ENCODE data around the gene ICA1L.
"Not testable (repeated sequence)": the region's sequence is repeated elsewhere in the genome, so short reads cannot be mapped to it uniquely, and the experiment has no call there.

ICA1L gene

GRCh38 chr2:202847693-202848524 lies 23.7 kb downstream of the ICA1L start:
- DNase-seq: no peak

DNA sequence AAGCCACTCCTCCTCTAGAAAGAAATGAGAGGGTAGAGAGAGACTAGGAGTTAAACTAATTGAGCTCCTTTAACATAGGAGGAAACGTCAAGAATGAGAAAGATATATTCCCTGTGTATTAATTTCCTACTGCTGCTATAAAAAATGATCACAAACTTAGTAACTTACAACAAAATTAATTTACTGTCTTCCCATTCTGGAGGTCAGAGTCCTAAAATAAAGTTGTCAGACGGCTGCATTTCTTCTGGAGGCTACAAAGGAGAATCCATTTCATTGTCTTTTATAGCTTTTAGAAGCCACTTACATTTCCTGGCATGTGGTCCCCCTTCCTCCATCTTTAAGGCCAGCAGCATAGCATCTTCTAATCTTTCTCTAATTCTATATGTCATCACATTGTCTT lies 26.9 kb downstream of the ICA1L start:
- no peak for DNase-seq

- no peak for DNase-seq
Measured at GRCh38 chr2:202842690-202843089, 28.9 kb downstream of the ICA1L start.

DNA sequence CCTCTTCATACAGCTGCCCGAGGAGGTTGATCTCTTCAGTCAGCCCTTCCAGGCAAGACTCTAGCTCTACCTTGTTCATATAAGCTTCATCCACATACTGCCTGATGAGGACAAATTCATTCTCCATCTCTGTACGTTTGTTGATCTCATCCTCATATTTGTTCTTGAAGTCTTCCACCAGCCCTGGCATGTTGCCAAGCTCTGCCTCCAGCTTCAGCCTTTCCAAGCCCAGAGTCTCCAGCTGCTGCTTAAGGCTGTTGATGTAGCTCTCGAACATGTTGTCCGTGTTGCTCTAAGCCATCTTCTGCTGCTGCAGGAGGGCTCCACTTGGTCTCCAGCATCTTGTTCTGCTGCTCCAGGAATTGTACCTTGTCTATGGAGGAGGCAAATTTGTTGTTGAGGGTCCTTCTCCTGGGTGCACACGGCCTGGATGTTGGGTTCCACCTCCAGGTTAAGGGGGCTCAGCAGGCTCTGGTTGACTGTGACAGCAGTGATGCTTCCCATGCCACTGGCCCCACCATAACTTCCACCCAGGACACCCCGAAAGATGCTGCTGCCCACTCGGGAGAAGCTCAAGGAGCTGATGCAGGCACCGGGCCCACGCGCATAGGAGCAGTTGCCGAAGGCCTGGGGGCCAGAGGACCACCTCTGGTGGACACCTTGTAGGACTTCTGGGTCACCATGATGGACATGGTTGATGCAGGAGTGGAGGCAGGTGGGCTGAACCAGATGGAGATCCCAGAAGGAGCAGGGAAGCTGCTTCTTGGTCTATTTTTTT lies 30.3 kb downstream of the ICA1L start:
- DNase-seq: no peak

GRCh38 chr2:202831242-202832220 lies 40.0 kb downstream of the ICA1L start:
- DNase-seq: no peak

DNA sequence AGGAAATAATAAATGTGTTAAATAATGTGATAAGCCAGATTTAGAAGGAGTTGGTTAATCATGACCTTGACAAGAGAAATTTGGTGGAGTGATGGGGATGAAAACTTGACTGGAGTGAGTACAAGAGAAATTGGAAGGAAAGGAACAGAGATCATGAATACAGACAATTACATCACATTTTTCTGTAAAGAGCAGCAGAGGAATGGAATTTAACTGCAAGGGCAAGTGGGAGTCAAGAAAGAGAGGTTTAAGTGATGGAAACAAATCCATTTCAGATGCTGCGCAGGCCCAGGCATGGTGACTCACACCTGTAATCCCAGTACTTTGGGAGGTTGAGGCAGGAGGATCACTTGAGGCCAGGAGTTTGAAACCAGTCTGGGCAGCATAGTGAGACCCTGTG lies 46.7 kb downstream of the ICA1L start:
- no peak for DNase-seq

GRCh38 chr2:202822411-202822810 lies 49.2 kb downstream of the ICA1L start:
- no peak for DNase-seq

- no peak for DNase-seq
Measured at GRCh38 chr2:202821206-202822160, 50.1 kb downstream of the ICA1L start.

- no peak for DNase-seq
Measured at GRCh38 chr2:202818321-202818720, 53.2 kb downstream of the ICA1L start.

DNA sequence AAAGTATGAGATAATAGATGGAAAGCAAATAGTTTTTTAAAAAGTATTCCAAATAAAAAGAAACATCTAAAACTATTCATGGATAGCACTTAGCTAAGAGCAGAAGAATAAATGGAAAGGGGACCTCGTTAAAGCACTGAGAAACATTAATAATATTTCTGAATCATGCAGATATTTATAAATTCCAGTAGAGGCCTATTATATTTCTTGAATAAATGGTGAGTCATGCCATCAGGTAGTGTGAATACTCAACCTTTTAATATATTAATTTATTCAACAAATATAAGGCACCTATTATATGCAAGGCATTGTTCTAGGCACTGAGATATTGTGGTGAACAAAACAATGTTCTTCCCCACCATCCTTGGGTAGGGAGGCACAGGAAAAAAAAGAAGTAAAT lies 53.8 kb downstream of the ICA1L start:
- no peak for DNase-seq

GRCh38 chr2:202815548-202816360 lies 55.8 kb downstream of the ICA1L start:
- no peak for DNase-seq

- no peak for DNase-seq
Measured at GRCh38 chr2:202814226-202814625, 57.3 kb downstream of the ICA1L start.

DNA sequence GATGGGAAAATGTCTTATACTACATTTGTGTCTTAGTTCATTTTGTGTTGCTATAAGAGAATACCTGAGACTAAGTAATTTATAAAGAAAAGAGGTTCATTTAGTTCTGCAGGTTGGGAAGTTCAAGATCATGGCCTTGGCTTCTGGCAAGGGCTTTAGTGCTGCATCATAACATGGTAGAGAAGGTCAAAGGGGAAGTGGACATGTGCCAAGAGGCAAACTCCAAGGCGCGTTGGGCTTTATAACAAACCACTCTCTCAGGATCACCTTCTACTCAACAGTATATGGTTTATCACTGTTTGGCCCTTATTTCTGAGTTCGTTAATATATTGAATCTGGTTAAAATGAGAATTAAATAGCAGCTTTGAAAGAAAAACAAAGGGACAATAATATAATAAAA lies 58.2 kb downstream of the ICA1L start:
- DNase-seq: no peak

DNA sequence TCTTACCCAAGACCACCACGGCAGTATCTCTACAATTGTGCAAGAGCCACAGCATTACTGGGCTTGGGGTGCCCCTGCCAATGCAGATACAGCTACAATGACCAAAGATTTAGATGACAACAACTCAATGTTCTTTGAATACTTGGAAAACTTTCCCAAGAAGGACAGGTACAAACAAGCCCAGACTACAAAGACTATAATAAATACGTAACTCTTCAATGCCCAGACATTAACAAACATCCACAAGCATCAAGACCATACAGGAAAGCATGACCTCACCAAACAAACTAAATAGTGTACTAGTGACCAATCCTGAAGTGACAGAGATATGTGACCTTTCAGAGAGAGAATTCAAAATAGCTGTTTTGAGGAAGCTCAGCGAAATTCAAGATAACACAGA lies 62.8 kb downstream of the ICA1L start:
- no peak for DNase-seq

GRCh38 chr2:202807431-202808138 lies 64.0 kb downstream of the ICA1L start:
- DNase-seq: not testable (repeated sequence)

GRCh38 chr2:202805911-202806310 lies 65.7 kb downstream of the ICA1L start:
- DNase-seq: not testable (repeated sequence)

DNA sequence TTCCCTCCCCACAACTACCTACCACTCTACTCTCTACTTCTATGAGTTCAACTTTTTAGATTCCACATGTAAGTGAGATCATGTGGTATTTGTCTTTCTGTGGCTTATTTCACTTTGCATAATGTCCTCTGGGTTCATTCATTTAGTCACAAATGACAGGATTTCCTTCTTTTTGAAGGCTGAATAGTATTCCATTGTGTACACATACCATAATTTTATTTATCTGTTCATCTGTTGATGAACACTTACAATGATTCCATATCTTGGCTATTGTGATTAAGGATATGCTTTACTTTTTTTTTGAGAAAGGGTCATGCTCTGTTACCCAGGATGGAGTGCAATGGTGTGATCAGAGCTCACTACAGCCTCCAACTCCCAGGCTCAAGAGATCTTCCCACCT lies 73.6 kb downstream of the ICA1L start:
- no peak for DNase-seq

- DNase-seq: no peak
Measured at GRCh38 chr2:202790676-202791075, 80.9 kb downstream of the ICA1L start.

GRCh38 chr2:202786842-202787241 lies 84.7 kb downstream of the ICA1L start:
- no peak for DNase-seq

GRCh38 chr2:202782940-202783558 lies 88.5 kb downstream of the ICA1L start:
- DNase-seq: no peak

Measured in NCI-H774 (cell line).